SJCRH30 (cell line): ENCODE measurements around the gene CAMK2D. TPM values are rescaled to one million over a fixed set of nuclear protein-coding genes. Genes with fewer than 3 reads are reported as not detected.

Source experiments
- DNase-seq, 2 experiments: peaks; one replicate each; pipeline ENCODE4 v3.0.0-alpha.2; 2015 to 2020
- H3K27ac ChIP-seq: fragments of 250-450 bp; sonication (Bioruptor Pico); 2 replicates; pipeline ENCODE4 v1.5.1; 2020; ENCODE audit warnings: mild to moderate bottlenecking, moderate library complexity
- H3K27me3 ChIP-seq: fragments of 250-450 bp; sonication (Bioruptor Pico); 2 replicates; pipeline ENCODE4 v1.5.1; 2020; ENCODE audit warnings: mild to moderate bottlenecking, moderate library complexity
- H3K36me3 ChIP-seq: fragments of 250-450 bp; sonication (Bioruptor Pico); 2 replicates; pipeline ENCODE4 v1.5.1; 2020; ENCODE audit warnings: mild to moderate bottlenecking, moderate library complexity
- H3K4me1 ChIP-seq: fragments of 250-450 bp; sonication (Bioruptor Pico); 2 replicates; pipeline ENCODE4 v1.5.1; 2020; ENCODE audit warnings: mild to moderate bottlenecking, moderate library complexity
- H3K4me3 ChIP-seq: fragments of 250-450 bp; sonication (Bioruptor Pico); 2 replicates; pipeline ENCODE4 v1.5.1; 2020; ENCODE audit warnings: mild to moderate bottlenecking, moderate library complexity
- H3K9me3 ChIP-seq: fragments of 250-450 bp; sonication (Bioruptor Pico); replicated peaks from 2 replicates; pipeline ENCODE4 v1.5.1; 2020; ENCODE audit warnings: mild to moderate bottlenecking, moderate library complexity
- total RNA-seq: library from RNA; depleted of rRNA; stranded (reverse); fragments of >200 nt; shearing (Covaris generic); gene quantifications from 2 replicates; pipeline ENCODE4 v1.2.3, GENCODE V29; 2014

Gene CAMK2D
- total RNA-seq, 1 experiment from 2014 or later = 36.4 TPM

DNA sequence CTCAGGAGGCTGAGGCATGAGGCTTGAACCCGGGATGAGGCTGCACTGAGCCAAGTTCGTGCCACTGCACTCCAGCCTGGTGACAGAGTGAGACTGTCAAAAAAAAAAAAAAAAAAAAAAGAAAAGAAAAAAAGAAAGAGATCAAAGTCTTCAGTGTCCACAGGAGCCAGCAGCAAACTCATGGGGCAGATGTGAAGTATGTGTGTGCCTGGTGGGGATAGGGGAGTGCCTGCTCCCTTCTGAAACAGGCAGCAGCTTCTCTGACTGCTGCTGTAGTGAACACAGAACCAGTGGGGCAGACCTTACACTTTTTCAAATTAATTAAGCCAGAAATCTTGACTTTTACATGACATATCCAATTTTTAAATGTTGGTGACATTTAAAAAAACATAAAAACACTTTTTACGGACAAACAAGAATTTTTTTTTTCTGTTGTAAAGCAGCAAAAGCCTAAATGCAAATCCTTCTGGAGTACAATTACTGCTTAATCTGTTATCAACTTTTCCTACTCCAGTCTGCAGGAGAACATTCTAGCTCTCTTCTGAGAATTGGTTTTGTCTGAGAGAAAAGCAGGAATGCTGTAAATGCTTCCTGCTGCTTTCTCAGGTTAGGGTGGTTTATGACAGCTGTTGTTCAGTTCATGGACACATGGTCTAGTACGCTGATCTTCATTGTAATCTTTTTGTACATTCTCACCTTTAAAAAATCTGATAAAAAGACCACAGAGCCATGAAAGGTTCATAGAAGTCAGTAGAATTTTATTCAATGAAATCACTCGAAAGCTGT, 311.1 kb downstream of the CAMK2D start:
- Histone ChIP-seq H3K9me3 (no peaks in the 10 kb centered on the region), H3K27ac (peak overlapping the region; percentile 43), H3K36me3 (no peaks in the 10 kb centered on the region), H3K4me1 (peaks cover 58% of the 10 kb centered on the region), H3K27me3 (no peaks in the 10 kb centered on the region), H3K4me3 (no peak overlapping the region)
- DNase-seq = peak; percentile 19 to 71

DNA sequence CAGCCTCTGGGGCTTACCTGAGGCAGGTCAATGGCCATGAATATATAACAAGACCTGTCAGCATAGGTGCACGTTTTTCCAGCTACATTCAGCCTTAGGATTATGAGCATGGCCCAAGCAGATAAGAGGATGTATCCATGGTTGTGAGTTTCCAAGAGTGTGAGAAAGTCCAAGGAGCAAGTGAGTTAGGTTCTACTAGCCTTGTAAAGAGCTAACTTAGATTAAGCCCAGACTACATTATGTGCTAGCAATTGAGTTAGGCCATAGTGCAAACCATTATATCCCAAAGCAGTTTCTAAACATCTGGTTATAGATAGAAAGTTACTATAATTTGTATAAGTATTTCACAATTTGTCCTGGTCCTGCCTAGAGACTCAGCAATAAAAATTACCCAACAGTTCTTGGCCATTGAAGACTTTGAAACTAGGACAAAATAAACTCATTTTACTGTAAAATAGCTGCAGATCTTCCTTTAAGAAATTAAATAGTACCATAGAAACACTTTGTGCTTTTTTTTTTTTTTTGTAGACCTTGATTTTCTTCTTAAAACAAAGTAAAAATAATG, 312.0 kb downstream of the CAMK2D start:
- no peaks in the 10 kb centered on the region for H3K36me3 ChIP-seq
- H3K4me1 ChIP-seq = peaks cover 58% of the 10 kb centered on the region
- H3K4me3 ChIP-seq = no peak overlapping the region
- no peak overlapping the region for H3K27ac ChIP-seq
- H3K9me3 ChIP-seq = no peaks in the 10 kb centered on the region
- DNase-seq = no peak
- H3K27me3 ChIP-seq = no peaks in the 10 kb centered on the region

DNA sequence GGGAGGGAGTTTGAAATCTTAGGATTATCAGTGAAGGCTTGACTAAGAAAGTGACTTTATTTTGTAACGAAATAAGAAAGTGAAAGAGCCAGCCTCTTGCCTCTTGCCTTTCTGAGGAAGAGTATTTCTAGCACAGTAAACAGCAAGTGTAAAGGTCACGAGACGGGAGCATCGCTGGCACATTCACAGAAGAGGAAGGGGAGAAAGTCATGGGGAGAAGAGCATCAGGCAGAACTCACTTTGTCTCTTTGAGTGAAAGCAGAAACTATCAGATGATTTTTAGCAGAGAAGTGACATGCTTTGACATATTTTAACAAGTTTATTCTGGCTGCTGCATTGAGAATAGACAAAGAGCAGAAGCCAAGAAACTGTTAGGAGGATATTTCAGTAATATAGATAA, 313.8 kb downstream of the CAMK2D start:
- no peak overlapping the region for H3K4me3 ChIP-seq
- no peaks in the 10 kb centered on the region for H3K9me3 ChIP-seq
- no peaks in the 10 kb centered on the region for H3K36me3 ChIP-seq
- no peak overlapping the region for H3K27ac ChIP-seq
- no peaks in the 10 kb centered on the region for H3K27me3 ChIP-seq
- H3K4me1 ChIP-seq = peaks cover 45% of the 10 kb centered on the region
- DNase-seq = no peak

DNA sequence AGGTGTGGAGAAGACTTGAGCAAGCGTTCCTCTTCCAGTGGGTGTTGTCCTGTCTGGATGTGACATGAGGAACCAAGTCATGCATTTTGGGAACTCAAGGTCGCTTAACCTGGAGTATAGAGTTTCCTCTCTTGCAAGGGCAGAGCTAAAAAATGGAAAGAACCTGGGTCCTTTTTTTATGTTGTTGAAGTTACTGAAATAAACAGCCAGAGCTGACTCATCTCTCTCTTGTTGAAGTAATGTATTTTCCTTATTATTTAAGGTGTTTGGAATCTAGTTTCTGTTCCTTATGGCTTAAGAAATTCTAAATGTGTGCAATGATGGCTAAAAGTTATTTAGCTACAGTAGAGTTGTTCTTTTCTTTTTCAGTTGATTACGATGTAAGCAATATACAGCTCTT, 314.5 kb downstream of the CAMK2D start:
- no peaks in the 10 kb centered on the region for H3K27me3 ChIP-seq
- H3K4me3 ChIP-seq = no peak overlapping the region
- peaks cover 39% of the 10 kb centered on the region for H3K4me1 ChIP-seq
- peak overlapping the region; percentile 75; the same call in 1 of the 2 replicates for H3K27ac ChIP-seq
- no peak for DNase-seq
- no peaks in the 10 kb centered on the region for H3K9me3 ChIP-seq
- H3K36me3 ChIP-seq = no peaks in the 10 kb centered on the region

DNA sequence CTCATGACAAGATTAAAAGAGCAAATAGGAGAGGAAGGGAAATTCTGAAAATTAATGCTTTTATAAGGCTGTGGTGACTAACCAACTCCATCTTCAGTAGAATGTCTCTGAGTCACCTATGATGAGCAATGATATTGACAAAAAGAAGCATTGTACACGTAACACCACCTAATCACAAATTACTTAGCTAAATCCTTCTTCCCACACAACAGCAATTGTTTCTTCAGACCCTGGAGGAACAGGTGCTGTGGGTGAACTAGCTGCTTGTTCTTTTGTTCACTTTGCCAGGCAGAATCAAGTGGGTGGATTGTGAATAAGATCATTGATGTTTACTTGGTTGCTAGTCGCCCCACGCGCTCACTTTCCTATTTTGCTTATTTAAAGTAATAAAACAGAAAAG, 315.5 kb downstream of the CAMK2D start:
- Histone ChIP-seq H3K4me1 (peaks cover 32% of the 10 kb centered on the region), H3K9me3 (no peaks in the 10 kb centered on the region), H3K27ac (peak overlapping the region; percentile 75), H3K27me3 (no peaks in the 10 kb centered on the region), H3K4me3 (no peak overlapping the region), H3K36me3 (no peaks in the 10 kb centered on the region)
- DNase-seq = peak; percentile 79 to 93

DNA sequence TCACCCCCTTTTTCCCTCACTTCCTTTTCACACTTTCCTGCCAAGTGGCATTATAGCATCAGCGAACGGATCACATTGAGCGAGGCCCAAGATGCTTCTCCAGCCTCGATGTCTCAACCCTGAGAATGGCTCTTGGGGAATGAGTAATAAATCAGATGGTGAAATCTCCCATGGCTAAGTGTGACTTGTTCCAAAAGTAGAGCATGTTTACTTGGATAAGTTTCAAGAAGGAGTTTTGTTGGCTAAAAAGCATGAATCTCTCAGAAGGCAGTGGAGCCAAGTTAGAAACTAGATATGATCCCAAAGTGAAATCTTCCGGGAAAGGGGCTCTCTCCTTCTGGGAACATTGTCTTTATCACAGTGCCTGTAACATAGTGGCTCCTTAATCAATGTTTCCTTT, 316.3 kb downstream of the CAMK2D start:
- no peaks in the 10 kb centered on the region for H3K27me3 ChIP-seq
- peak overlapping the region; percentile 75 for H3K27ac ChIP-seq
- peaks cover 25% of the 10 kb centered on the region for H3K4me1 ChIP-seq
- H3K4me3 ChIP-seq = no peak overlapping the region
- DNase-seq = no peak
- no peaks in the 10 kb centered on the region for H3K9me3 ChIP-seq
- H3K36me3 ChIP-seq = no peaks in the 10 kb centered on the region

DNA sequence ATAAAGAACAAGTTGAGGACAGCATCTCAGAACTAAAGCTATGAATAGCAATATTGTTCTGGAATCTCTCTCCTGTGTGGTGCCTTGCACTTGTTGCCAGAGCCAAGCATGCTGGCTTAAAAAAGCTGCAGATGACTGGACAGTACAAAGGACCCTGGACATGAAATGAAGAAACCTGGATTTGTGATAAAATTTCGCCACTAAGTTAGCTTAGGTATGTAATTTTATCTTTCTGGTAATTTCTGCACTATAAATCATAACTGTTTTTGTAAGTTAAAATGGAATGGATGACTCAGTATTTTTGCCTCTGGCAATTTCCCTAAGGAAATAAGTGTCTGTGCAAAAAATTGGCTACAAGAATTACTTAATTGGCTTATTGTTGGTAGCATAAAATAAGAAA, 317.2 kb downstream of the CAMK2D start:
- Histone ChIP-seq H3K9me3 (no peaks in the 10 kb centered on the region), H3K27me3 (no peaks in the 10 kb centered on the region), H3K36me3 (no peaks in the 10 kb centered on the region), H3K4me3 (no peak overlapping the region), H3K4me1 (peaks cover 28% of the 10 kb centered on the region), H3K27ac (no peak overlapping the region)
- DNase-seq = no peak

DNA sequence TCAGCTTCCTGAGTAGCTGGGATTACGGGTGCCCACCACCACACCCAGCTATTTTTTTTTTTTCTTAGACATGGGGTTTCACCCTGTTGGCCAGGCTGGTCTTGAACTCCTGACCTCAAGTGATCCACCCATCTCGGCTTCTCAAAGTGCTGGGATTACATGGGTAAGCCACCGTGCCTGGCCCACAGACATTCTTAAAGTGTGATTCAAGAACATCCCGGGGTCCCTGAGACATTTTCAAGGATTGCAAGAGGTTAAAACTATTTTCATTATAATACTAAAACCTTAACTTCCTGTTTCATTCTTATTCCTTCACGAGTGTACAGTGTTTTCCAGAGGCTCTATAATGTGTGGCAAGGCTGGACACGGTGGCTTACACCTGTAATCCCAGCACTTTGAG, 318.7 kb downstream of the CAMK2D start:
- Histone ChIP-seq H3K4me1 (peaks cover 43% of the 10 kb centered on the region), H3K36me3 (no peaks in the 10 kb centered on the region), H3K27ac (no peak overlapping the region), H3K27me3 (no peaks in the 10 kb centered on the region), H3K9me3 (0 out of 2 replicates have a peak, but pooled peaks cover 3% of the 10 kb centered on the region), H3K4me3 (no peak overlapping the region)
- no peak for DNase-seq

DNA sequence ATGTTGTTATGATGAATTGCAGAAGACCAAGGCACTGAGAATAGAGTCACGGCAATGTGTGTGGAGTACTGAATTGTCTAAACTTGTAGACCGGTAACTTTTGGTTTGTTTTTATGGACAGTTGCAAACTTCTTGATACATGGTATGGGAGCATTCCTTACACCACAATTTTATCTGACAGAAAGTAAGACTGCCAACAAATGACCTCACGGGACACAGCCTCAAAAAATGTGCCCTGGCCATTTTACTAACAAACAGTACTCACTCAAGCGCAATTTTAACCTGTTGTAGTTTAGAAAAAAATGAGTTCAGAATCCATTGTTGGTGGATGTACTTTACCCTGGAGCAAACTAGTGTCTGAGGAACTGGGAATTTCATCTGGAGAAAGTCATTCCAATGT, 321.2 kb downstream of the CAMK2D start:
- H3K36me3 ChIP-seq = no peaks in the 10 kb centered on the region
- H3K27me3 ChIP-seq = no peaks in the 10 kb centered on the region
- no peak overlapping the region for H3K4me3 ChIP-seq

DNA sequence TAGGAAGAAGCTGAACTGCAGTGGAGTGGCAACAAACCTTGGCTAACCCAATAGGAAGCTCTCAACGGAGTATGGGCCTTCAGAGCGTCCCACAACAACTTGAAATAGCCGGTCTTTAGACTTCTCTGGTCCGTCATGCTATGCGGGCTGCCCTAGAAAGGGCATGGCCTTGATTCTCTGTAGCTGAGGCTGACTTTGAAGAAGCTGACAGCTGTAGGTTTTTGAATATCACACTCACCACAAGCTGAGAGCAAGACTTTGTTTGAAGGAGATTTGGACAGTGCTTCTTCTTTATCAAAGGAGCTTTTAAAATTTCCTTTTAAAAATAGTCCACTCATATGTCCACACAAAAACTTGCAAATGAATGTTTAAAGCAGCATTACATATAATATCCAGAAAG, 322.9 kb downstream of the CAMK2D start:
- peak; percentile 36 to 66 for DNase-seq
- Histone ChIP-seq H3K9me3 (0 out of 2 replicates have a peak, but pooled peaks cover 3% of the 10 kb centered on the region), H3K4me1 (peaks cover 42% of the 10 kb centered on the region), H3K27me3 (no peaks in the 10 kb centered on the region), H3K27ac (peak overlapping the region; percentile 52), H3K36me3 (no peaks in the 10 kb centered on the region), H3K4me3 (no peak overlapping the region)

More for the DNA sequence above, 321.2 kb downstream of the CAMK2D start:
- peaks cover 55% of the 10 kb centered on the region for H3K4me1 ChIP-seq
- no peak overlapping the region for H3K27ac ChIP-seq
- no peak for DNase-seq
- 0 out of 2 replicates have a peak, but pooled peaks cover 3% of the 10 kb centered on the region for H3K9me3 ChIP-seq

DNA sequence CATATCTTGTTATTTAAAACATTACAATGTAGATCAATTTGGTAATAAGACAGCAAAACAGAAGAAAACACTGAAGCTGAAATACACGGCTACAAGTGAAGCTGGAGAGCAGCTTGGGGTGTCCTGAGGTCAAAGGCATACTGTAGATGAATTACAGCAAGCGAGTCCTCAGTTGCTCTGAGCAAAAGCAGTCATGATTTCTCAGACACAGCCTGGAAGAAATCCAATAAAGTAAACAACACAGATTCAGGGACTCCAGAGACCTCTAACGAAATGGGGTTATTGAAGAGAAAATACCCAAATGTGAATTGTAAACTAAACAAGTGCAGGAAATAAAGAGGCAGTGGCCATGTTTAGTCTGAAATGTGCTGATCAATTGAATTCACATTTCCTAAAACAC, 324.4 kb downstream of the CAMK2D start:
- Histone ChIP-seq H3K9me3 (0 out of 2 replicates have a peak, but pooled peaks cover 5% of the 10 kb centered on the region), H3K4me1 (peaks cover 42% of the 10 kb centered on the region), H3K27me3 (no peaks in the 10 kb centered on the region), H3K4me3 (no peak overlapping the region), H3K27ac (no peak overlapping the region), H3K36me3 (no peaks in the 10 kb centered on the region)
- no peak for DNase-seq

DNA sequence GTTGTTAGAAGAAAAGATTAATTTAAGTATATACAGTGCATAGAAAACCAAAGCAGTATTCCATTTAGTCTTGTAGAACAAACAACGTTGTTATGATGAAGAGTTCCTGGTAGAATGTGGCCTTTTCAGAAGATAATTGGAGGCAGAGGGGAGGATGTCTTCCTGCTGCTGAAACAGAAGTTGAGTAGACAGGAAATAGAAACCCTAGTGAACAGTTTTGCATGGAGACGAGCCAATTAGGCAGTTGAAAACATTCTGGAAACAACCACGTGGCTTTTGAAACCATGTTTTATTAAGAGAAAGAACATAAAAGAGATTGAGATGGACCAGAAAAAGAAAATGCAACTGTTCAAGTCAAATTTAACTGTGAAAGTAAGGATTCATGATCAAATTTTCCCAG, 325.2 kb downstream of the CAMK2D start:
- DNase-seq = peak; percentile 23 to 62
- H3K27me3 ChIP-seq = no peaks in the 10 kb centered on the region
- H3K4me3 ChIP-seq = peak overlapping the region; percentile 18; the same call in 1 of the 2 replicates
- no peaks in the 10 kb centered on the region for H3K36me3 ChIP-seq
- peak overlapping the region; percentile 69 for H3K27ac ChIP-seq
- peaks cover 42% of the 10 kb centered on the region for H3K4me1 ChIP-seq
- 0 out of 2 replicates have a peak, but pooled peaks cover 8% of the 10 kb centered on the region for H3K9me3 ChIP-seq

DNA sequence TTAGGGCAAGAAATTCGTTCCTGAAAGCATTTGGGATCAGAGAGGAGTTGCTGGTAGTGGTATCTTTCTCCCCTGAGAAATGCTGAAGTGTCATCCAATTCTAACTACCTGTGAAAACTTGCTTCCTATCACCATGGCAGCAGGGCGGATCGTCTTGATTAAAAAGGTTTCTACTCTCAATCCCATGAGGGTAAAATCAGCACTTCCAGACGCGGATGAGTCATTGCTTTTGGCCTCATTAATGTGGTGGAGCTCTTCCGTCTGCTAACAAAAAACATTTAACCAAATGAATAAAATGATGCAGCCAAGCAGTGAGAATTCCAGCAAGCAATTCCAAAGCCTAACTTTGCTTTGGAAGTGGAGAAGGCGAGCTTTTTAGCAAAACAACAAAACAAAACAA, 325.6 kb downstream of the CAMK2D start:
- 0 out of 2 replicates have a peak, but pooled peaks cover 8% of the 10 kb centered on the region for H3K9me3 ChIP-seq
- peak overlapping the region; percentile 18; the same call in 1 of the 2 replicates for H3K4me3 ChIP-seq
- H3K27ac ChIP-seq = peak overlapping the region; percentile 69
- no peaks in the 10 kb centered on the region for H3K36me3 ChIP-seq
- DNase-seq = peak; percentile 47 to 67
- H3K4me1 ChIP-seq = peaks cover 42% of the 10 kb centered on the region
- H3K27me3 ChIP-seq = no peaks in the 10 kb centered on the region

DNA sequence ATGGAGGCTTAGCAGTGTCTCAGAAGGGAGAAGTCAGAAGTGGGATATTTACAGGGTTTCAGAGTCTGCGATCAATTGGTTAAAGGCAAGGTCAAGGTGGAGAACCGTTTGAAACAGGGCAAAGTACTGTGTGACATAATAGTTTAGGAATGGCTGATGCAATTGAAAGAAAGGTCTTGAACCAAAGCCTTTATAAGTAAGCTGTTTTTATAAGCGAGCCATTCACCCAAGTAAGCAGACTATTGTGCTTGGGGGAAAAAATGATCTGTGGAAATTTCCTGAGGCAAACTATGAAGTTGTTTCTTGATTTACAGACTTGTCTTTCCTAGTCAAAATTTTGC, 327.3 kb downstream of the CAMK2D start:
- Histone ChIP-seq H3K4me3 (no peak overlapping the region), H3K27me3 (no peaks in the 10 kb centered on the region), H3K9me3 (peaks cover 10% of the 10 kb centered on the region; the same call in 1 of the 2 replicates), H3K27ac (no peak overlapping the region), H3K36me3 (no peaks in the 10 kb centered on the region), H3K4me1 (peaks cover 37% of the 10 kb centered on the region)
- DNase-seq = no peak

DNA sequence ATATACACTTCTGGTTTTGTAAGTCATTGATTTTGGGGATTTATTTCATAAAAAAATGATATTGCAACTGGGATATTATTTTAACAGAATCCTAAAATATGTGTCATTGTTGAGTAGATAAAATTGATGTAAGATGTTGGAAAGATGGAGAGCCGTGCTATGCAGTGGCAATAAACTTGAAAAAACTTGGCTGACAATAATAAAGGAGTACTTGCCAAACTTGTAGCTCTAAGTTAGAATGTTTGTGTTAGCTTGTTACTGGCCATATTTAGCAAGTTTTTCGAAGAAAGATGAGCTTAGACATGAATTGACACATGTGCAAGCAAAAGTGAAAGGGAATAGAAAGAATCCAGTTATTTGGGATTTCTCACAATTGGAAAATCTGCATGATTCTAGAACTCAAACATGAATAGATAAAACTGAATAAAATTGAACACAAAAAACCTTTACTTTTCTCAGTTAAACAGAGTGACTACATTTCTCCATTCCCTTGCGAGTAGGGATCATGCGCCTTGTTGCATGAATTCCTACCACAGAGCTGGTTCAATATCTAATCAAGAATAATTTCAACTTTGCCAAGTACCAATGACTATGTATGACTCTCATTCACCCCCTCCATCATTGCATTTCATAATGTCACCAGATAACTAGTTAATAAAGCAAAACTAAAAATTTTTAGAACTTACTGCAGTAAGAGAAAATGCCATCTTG, 327.8 kb downstream of the CAMK2D start:
- H3K4me1 ChIP-seq = peaks cover 31% of the 10 kb centered on the region
- no peak overlapping the region for H3K4me3 ChIP-seq
- H3K27me3 ChIP-seq = no peaks in the 10 kb centered on the region
- no peaks in the 10 kb centered on the region for H3K36me3 ChIP-seq
- H3K9me3 ChIP-seq = peaks cover 7% of the 10 kb centered on the region; the same call in 1 of the 2 replicates
- H3K27ac ChIP-seq = no peak overlapping the region
- no peak for DNase-seq
